Measurements from ENCODE around the gene F2.

F2 gene

GRCh38 chr11:46682773-46683752 is 36.0 kb upstream of the F2 start:
- FAIRE-seq: no peak
- TF ChIP-seq POLR2AphosphoS5 (IDR thresholded peaks at IDR 0.05; ENCODE audit: low read depth, low read length): no peak
- no peak for TF ChIP-seq POU2F2 (IDR thresholded peaks at IDR 0.05; ENCODE audit: low read depth, low read length)
- no peak for TF ChIP-seq TAF1 (IDR thresholded peaks at IDR 0.05; ENCODE audit: low read depth, low read length)
- TF ChIP-seq POLR2A (IDR thresholded peaks at IDR 0.05; ENCODE audit: low read depth, low read length): no peak
- no peak for TF ChIP-seq SPI1 (IDR thresholded peaks at IDR 0.05; ENCODE audit: low read depth, low read length)
- TF ChIP-seq PAX5 (IDR thresholded peaks at IDR 0.05; ENCODE audit: insufficient read depth, low read length, severe bottlenecking): no peak

DNA sequence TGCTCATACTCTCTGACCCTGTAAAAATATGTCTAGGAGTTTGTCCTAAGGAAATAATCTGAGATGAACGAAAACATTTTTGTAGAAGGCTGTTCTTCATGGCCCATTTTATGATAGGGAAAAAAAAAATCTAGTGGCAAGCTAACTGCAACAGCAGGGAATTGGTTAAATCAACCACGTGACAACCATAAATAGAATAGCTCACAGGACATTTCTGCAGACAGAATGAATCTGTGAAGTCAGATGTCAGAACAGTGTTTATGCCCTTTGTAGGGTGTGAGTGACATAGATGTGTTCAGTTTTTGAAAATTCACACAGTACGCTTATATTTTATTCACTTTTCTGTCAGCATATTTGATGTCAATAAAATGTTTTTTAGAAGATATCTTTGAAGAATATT is 34.6 kb upstream of the F2 start:
- FAIRE-seq (no peak), DNase-seq (ENCODE audit: insufficient read length, low spot score) (no peak)
- TF ChIP-seq TAF1 (IDR thresholded peaks at IDR 0.05; ENCODE audit: low read depth, low read length): no peak
- no peak for TF ChIP-seq POLR2A (IDR thresholded peaks at IDR 0.05; ENCODE audit: low read depth, low read length)
- no peak for TF ChIP-seq SPI1 (IDR thresholded peaks at IDR 0.05; ENCODE audit: low read depth, low read length)
- no peak for TF ChIP-seq POU2F2 (IDR thresholded peaks at IDR 0.05; ENCODE audit: low read depth, low read length)
- no peak for TF ChIP-seq PAX5 (IDR thresholded peaks at IDR 0.05; ENCODE audit: insufficient read depth, low read length, severe bottlenecking)
- TF ChIP-seq POLR2AphosphoS5 (IDR thresholded peaks at IDR 0.05; ENCODE audit: low read depth, low read length): no peak

More at GRCh38 chr11:46682773-46683752, 36.0 kb upstream of the F2 start:
- no peak for DNase-seq (ENCODE audit: insufficient read length, low spot score)

- TF ChIP-seq PAX5 (IDR thresholded peaks at IDR 0.05; ENCODE audit: insufficient read depth, low read length, severe bottlenecking) (no peak), POLR2AphosphoS5 (IDR thresholded peaks at IDR 0.05; ENCODE audit: low read depth, low read length) (no peak), POU2F2 (IDR thresholded peaks at IDR 0.05; ENCODE audit: low read depth, low read length) (no peak), POLR2A (IDR thresholded peaks at IDR 0.05; ENCODE audit: low read depth, low read length) (no peak), SPI1 (IDR thresholded peaks at IDR 0.05; ENCODE audit: low read depth, low read length) (no peak), TAF1 (IDR thresholded peaks at IDR 0.05; ENCODE audit: low read depth, low read length) (no peak)
- FAIRE-seq (no peak), DNase-seq (ENCODE audit: insufficient read length, low spot score) (no peak)
Observed at GRCh38 chr11:46686886-46687795, 31.9 kb upstream of the F2 start.

GRCh38 chr11:46690702-46691101 is 28.3 kb upstream of the F2 start:
- FAIRE-seq (no peak), DNase-seq (ENCODE audit: insufficient read length, low spot score) (no peak)
- TF ChIP-seq SPI1 (IDR thresholded peaks at IDR 0.05; ENCODE audit: low read depth, low read length) (no peak), POLR2A (IDR thresholded peaks at IDR 0.05; ENCODE audit: low read depth, low read length) (no peak), PAX5 (IDR thresholded peaks at IDR 0.05; ENCODE audit: insufficient read depth, low read length, severe bottlenecking) (no peak), POU2F2 (IDR thresholded peaks at IDR 0.05; ENCODE audit: low read depth, low read length) (no peak)

GRCh38 chr11:46692450-46692849 is 26.6 kb upstream of the F2 start:
- FAIRE-seq (no peak), DNase-seq (ENCODE audit: insufficient read length, low spot score) (no peak)
- TF ChIP-seq POU2F2 (IDR thresholded peaks at IDR 0.05; ENCODE audit: low read depth, low read length) (no peak), POLR2AphosphoS5 (IDR thresholded peaks at IDR 0.05; ENCODE audit: low read depth, low read length) (no peak), SPI1 (IDR thresholded peaks at IDR 0.05; ENCODE audit: low read depth, low read length) (no peak), POLR2A (IDR thresholded peaks at IDR 0.05; ENCODE audit: low read depth, low read length) (no peak), PAX5 (IDR thresholded peaks at IDR 0.05; ENCODE audit: insufficient read depth, low read length, severe bottlenecking) (no peak), TAF1 (IDR thresholded peaks at IDR 0.05; ENCODE audit: low read depth, low read length) (no peak)

DNA sequence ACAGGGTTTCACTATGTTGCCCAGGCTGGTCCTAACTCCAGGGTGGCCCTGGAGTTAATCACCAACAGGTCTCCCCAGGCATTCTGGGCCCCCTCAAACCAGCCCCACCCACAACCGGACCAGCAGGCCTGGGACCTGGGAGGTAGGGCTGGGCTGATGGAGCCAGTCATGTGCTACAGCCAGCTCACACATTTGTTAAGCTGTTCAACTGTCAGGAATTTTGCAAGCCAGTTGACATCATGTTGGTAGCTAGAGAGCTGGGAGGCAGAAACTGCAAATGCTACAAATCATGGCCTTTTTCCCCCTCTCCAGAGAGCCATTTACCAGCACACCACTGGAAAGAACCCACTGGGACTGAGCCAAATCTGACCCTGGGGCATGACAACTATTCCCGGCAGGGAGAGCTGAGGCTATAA is 25.4 kb upstream of the F2 start:
- TF ChIP-seq POLR2AphosphoS5 (IDR thresholded peaks at IDR 0.05; ENCODE audit: low read depth, low read length) (no peak), PAX5 (IDR thresholded peaks at IDR 0.05; ENCODE audit: insufficient read depth, low read length, severe bottlenecking) (no peak), POLR2A (IDR thresholded peaks at IDR 0.05; ENCODE audit: low read depth, low read length) (no peak), POU2F2 (IDR thresholded peaks at IDR 0.05; ENCODE audit: low read depth, low read length) (no peak), TAF1 (IDR thresholded peaks at IDR 0.05; ENCODE audit: low read depth, low read length) (no peak), SPI1 (IDR thresholded peaks at IDR 0.05; ENCODE audit: low read depth, low read length) (no peak)
- DNase-seq (ENCODE audit: insufficient read length, low spot score) (no peak), FAIRE-seq (no peak)

- DNase-seq (ENCODE audit: insufficient read length, low spot score): no peak
- TF ChIP-seq PAX5 (IDR thresholded peaks at IDR 0.05; ENCODE audit: insufficient read depth, low read length, severe bottlenecking) (no peak), SPI1 (IDR thresholded peaks at IDR 0.05; ENCODE audit: low read depth, low read length) (no peak), TAF1 (IDR thresholded peaks at IDR 0.05; ENCODE audit: low read depth, low read length) (no peak), POLR2AphosphoS5 (IDR thresholded peaks at IDR 0.05; ENCODE audit: low read depth, low read length) (no peak), POLR2A (IDR thresholded peaks at IDR 0.05; ENCODE audit: low read depth, low read length) (no peak), POU2F2 (IDR thresholded peaks at IDR 0.05; ENCODE audit: low read depth, low read length) (no peak)
- no peak for FAIRE-seq
Observed at GRCh38 chr11:46694072-46694471, 24.9 kb upstream of the F2 start.

DNA sequence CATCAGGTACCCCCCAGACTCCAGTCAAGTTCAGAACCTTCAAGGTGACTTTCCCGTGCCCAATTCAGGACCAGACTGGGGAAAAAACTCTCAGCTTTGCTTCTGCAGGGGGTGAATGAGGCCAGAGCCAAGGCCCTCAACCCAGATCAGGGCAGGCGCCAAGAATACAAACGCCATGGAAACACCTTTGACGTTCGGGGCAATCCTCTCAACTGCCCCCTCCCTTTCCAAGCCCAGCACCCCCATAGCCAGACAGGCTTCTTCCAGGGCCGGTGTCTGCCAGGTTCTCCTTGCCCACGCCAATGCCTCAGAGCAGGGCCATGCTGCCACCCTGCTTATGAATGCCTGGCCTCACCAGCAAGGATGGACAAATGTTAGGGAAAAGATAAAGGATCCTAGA is 24.4 kb upstream of the F2 start:
- no peak for DNase-seq (ENCODE audit: insufficient read length, low spot score)
- no peak for FAIRE-seq
- TF ChIP-seq PAX5 (IDR thresholded peaks at IDR 0.05; ENCODE audit: insufficient read depth, low read length, severe bottlenecking) (no peak), SPI1 (IDR thresholded peaks at IDR 0.05; ENCODE audit: low read depth, low read length) (no peak), POLR2AphosphoS5 (IDR thresholded peaks at IDR 0.05; ENCODE audit: low read depth, low read length) (no peak), TAF1 (IDR thresholded peaks at IDR 0.05; ENCODE audit: low read depth, low read length) (no peak), POU2F2 (IDR thresholded peaks at IDR 0.05; ENCODE audit: low read depth, low read length) (no peak), POLR2A (IDR thresholded peaks at IDR 0.05; ENCODE audit: low read depth, low read length) (no peak)
